Fibroblast of mammary gland (primary cell): Measurements from ENCODE around the gene SNX13.

ENCODE experiments used
- DNase-seq: peaks from one replicate; pipeline ENCODE4 v3.0.0-alpha.2; 2010; ENCODE audit warnings: low read depth
- H3K4me3 ChIP-seq: 2 replicates; pipeline ENCODE4 v1.5.1; 2011; ENCODE audit warnings: low read depth, mild to moderate bottlenecking, low read length, moderate library complexity; ENCODE audit not compliant: control insufficient read depth
- CTCF ChIP-seq: conservative IDR thresholded peaks from 2 replicates; pipeline ENCODE4 v1.5.1; 2011; ENCODE audit warnings: low read depth, low read length, inconsistent platforms; ENCODE audit not compliant: control insufficient read depth, insufficient read depth

SNX13 gene

GRCh38 chr7:17984288-17984687, 44.0 kb upstream of the SNX13 start:
- no peak for DNase-seq
- no peak overlapping the region for H3K4me3 ChIP-seq
- TF ChIP-seq CTCF, result no peak

- DNase-seq, result no peak
- no peak for TF ChIP-seq CTCF
- no peak overlapping the region for H3K4me3 ChIP-seq
Measured at GRCh38 chr7:17983221-17984062, 43.1 kb upstream of the SNX13 start.

- TF ChIP-seq CTCF, result no peak
- H3K4me3 ChIP-seq, result no peak overlapping the region
Measured at GRCh38 chr7:17976952-17977351, 36.7 kb upstream of the SNX13 start.

GRCh38 chr7:17971411-17971810, 31.1 kb upstream of the SNX13 start:
- TF ChIP-seq CTCF, result no peak
- peak; percentile 34 for DNase-seq
- no peak overlapping the region for H3K4me3 ChIP-seq

More at GRCh38 chr7:17976952-17977351, 36.7 kb upstream of the SNX13 start:
- DNase-seq, result no peak

- TF ChIP-seq CTCF, result no peak
- no peak for DNase-seq
- no peak overlapping the region for H3K4me3 ChIP-seq
Measured at GRCh38 chr7:17968791-17969715, 28.8 kb upstream of the SNX13 start.

- no peak for TF ChIP-seq CTCF
- no peak overlapping the region for H3K4me3 ChIP-seq
- no peak for DNase-seq
Measured at GRCh38 chr7:17966706-17967105, 26.4 kb upstream of the SNX13 start.
